ENCODE results near the gene AMZ1. TPM values are rescaled to one million over a fixed set of nuclear protein-coding genes. Genes with fewer than 3 reads are reported as not detected.
A peak's percentile ranks its signal among the peaks of the same experiment; 100 is the strongest.

The AMZ1 gene
- total RNA-seq, 1 donor from 2014 or later, result not detected

GRCh38 chr7:2750004-2750407 lies 62.0 kb downstream of the AMZ1 start:
- DNase-seq (ENCODE audit: low read depth, low spot score), result no peak

GRCh38 chr7:2751086-2751485 lies 63.1 kb downstream of the AMZ1 start:
- DNase-seq (ENCODE audit: low read depth, low spot score), result no peak

GRCh38 chr7:2753148-2753547 lies 65.1 kb downstream of the AMZ1 start:
- DNase-seq (ENCODE audit: low read depth, low spot score), result no peak

- no peak for DNase-seq (ENCODE audit: low read depth, low spot score)
Observed at GRCh38 chr7:2754086-2754485, 66.1 kb downstream of the AMZ1 start.

- DNase-seq (ENCODE audit: low read depth, low spot score), result no peak
Observed at GRCh38 chr7:2754912-2755311, 66.9 kb downstream of the AMZ1 start.

GRCh38 chr7:2755531-2755930 lies 67.5 kb downstream of the AMZ1 start:
- DNase-seq (ENCODE audit: low read depth, low spot score), result no peak

GRCh38 chr7:2757361-2757903 lies 69.4 kb downstream of the AMZ1 start:
- DNase-seq (ENCODE audit: low read depth, low spot score), result no peak

- DNase-seq (ENCODE audit: low read depth, low spot score), result peak; percentile 78
Observed at GRCh38 chr7:2757904-2758672, 70.1 kb downstream of the AMZ1 start.

- no peak for DNase-seq (ENCODE audit: low read depth, low spot score)
Observed at GRCh38 chr7:2758673-2759616, 70.9 kb downstream of the AMZ1 start.

- no peak for DNase-seq (ENCODE audit: low read depth, low spot score)
Observed at GRCh38 chr7:2759736-2760097, 71.7 kb downstream of the AMZ1 start.

- no peak for DNase-seq (ENCODE audit: low read depth, low spot score)
Observed at GRCh38 chr7:2760098-2760889, 72.3 kb downstream of the AMZ1 start.

- DNase-seq (ENCODE audit: low read depth, low spot score), result no peak
Observed at GRCh38 chr7:2761131-2761624, 73.2 kb downstream of the AMZ1 start.

- no peak for DNase-seq (ENCODE audit: low read depth, low spot score)
Observed at GRCh38 chr7:2761801-2762497, 73.9 kb downstream of the AMZ1 start.

GRCh38 chr7:2763597-2763996 lies 75.6 kb downstream of the AMZ1 start:
- no peak for DNase-seq (ENCODE audit: low read depth, low spot score)

- no peak for DNase-seq (ENCODE audit: low read depth, low spot score)
Observed at GRCh38 chr7:2764621-2765020, 76.6 kb downstream of the AMZ1 start.

Other genes with a start within 250 kb of the AMZ1 start
- gene GRIFIN, start 211.8 kb upstream of the AMZ1 start, total RNA-seq, result not detected in 2 replicates
- gene LFNG, start 168.4 kb upstream of the AMZ1 start, total RNA-seq, result 5.8 and 8.6 TPM in 2 replicates
- gene BRAT1, start 132.7 kb upstream of the AMZ1 start, total RNA-seq, result 19.2 and 31.2 TPM in 2 replicates
- gene IQCE, start 129.2 kb upstream of the AMZ1 start, total RNA-seq, result 7.1 and 10.3 TPM in 2 replicates
- gene TTYH3, start 56.2 kb upstream of the AMZ1 start, total RNA-seq, result 48.3 and 54.7 TPM in 2 replicates
- gene GNA12, start 156.1 kb downstream of the AMZ1 start, total RNA-seq, result 20.4 and 31.0 TPM in 2 replicates